Muscle layer of duodenum (tissue), 2 donors: Measurements from ENCODE around the gene IGBP1.
"Not testable (repeated sequence)": the region's sequence is repeated elsewhere in the genome, so short reads cannot be mapped to it uniquely, and the experiment has no call there.

ENCODE experiments used
- H3K27ac ChIP-seq: one replicate; pipeline ENCODE4 v1.7.0; 2013; ENCODE audit warnings: mild to moderate bottlenecking, low read length
- H3K27me3 ChIP-seq: one replicate; pipeline ENCODE4 v1.7.0; 2013; ENCODE audit warnings: low read depth, mild to moderate bottlenecking, control low read depth, low read length
- H3K36me3 ChIP-seq, 2 donors: one replicate each; pipeline ENCODE4 v1.7.0; 2013; ENCODE audit warnings: low read length in 2 of 2, control low read depth in 1 of 2, mild to moderate bottlenecking in 1 of 2; ENCODE audit not compliant: insufficient read depth in 2 of 2, control insufficient read depth in 1 of 2
- H3K4me1 ChIP-seq, 2 donors: one replicate each; pipeline ENCODE4 v1.7.0; 2013; ENCODE audit warnings: low read length in 2 of 2, mild to moderate bottlenecking in 2 of 2, control low read depth in 1 of 2, moderate library complexity in 1 of 2; ENCODE audit not compliant: insufficient read depth in 2 of 2, control insufficient read depth in 1 of 2
- H3K4me3 ChIP-seq, 2 donors: one replicate each; pipeline ENCODE4 v1.7.0; 2013; ENCODE audit warnings: low read length in 2 of 2, low read depth in 1 of 2, mild to moderate bottlenecking in 1 of 2
- H3K9me3 ChIP-seq, 2 donors: one replicate each; pipeline ENCODE4 v1.7.0; 2013; ENCODE audit warnings: low read length in 2 of 2, control low read depth in 1 of 2, mild to moderate bottlenecking in 1 of 2; ENCODE audit not compliant: control insufficient read depth in 1 of 2
- donor health status: healthy.

The IGBP1 gene

GRCh38 chrX:70201732-70202131 is 68.5 kb downstream of the IGBP1 start:
- no peaks in the 10 kb centered on the region for H3K9me3 ChIP-seq
- H3K27me3 ChIP-seq = no peaks in the 10 kb centered on the region

GRCh38 chrX:70208479-70208878 is 75.2 kb downstream of the IGBP1 start:
- Histone ChIP-seq H3K27me3 (no peaks in the 10 kb centered on the region), H3K4me1 (no peaks in the 10 kb centered on the region), H3K4me3 (no peak overlapping the region), H3K36me3 (no peaks in the 10 kb centered on the region), H3K27ac (no peak overlapping the region), H3K9me3 (no peaks in the 10 kb centered on the region)

More at GRCh38 chrX:70201732-70202131, 68.5 kb downstream of the IGBP1 start:
- H3K4me1 ChIP-seq = no peaks in the 10 kb centered on the region
- H3K27ac ChIP-seq = no peak overlapping the region
- H3K4me3 ChIP-seq = no peak overlapping the region
- no peaks in the 10 kb centered on the region for H3K36me3 ChIP-seq

GRCh38 chrX:70209570-70209969 is 76.3 kb downstream of the IGBP1 start:
- not testable (repeated sequence) for H3K27me3 ChIP-seq, H3K4me3 ChIP-seq, H3K9me3 ChIP-seq, H3K36me3 ChIP-seq, H3K27ac ChIP-seq, H3K4me1 ChIP-seq
